GM23338 (cell line): ENCODE data around the gene MEX3B. TPM values are rescaled to one million over a fixed set of nuclear protein-coding genes. Genes with fewer than 3 reads are reported as not detected.

Experiments
- ATAC-seq: fragments of 200-7000 bp; cut with Tn5 transposase; 3 replicates; pipeline ENCODE4 v1.9.1; 2020
- DNase-seq: peaks from one replicate; pipeline ENCODE4 v3.0.0-alpha.2; 2015; ENCODE audit warnings: low spot score
- H2AFZ ChIP-seq: fragments of 200-600 bp; sonication (generic); 2 replicates; pipeline ENCODE4 v1.8.0; 2016; ENCODE audit warnings: antibody characterized with exemption, mild to moderate bottlenecking, moderate library complexity
- H3F3A ChIP-seq: fragments of 200-600 bp; sonication (generic); replicated peaks from 2 replicates; pipeline ENCODE4 v1.8.0; 2017; ENCODE audit warnings: antibody characterized with exemption, mixed run types, low read depth
- H3K27ac ChIP-seq: fragments of 200-600 bp; sonication (generic); 2 replicates; pipeline ENCODE4 v1.6.1; 2016; ENCODE audit warnings: low read depth
- H3K27me3 ChIP-seq: fragments of 200-600 bp; sonication (generic); 2 replicates; pipeline ENCODE4 v1.8.0; 2016; ENCODE audit warnings: mild to moderate bottlenecking, mixed run types, moderate library complexity; ENCODE audit not compliant: insufficient read depth
- H3K36me3 ChIP-seq: fragments of 200-600 bp; sonication (generic); 2 replicates; pipeline ENCODE4 v1.8.0; 2016; ENCODE audit warnings: mild to moderate bottlenecking; ENCODE audit not compliant: insufficient read depth
- H3K4me1 ChIP-seq: fragments of 200-600 bp; sonication (generic); 2 replicates; pipeline ENCODE4 v1.8.0; 2016; ENCODE audit warnings: mild to moderate bottlenecking, moderate library complexity; ENCODE audit not compliant: insufficient read depth
- H3K4me2 ChIP-seq: fragments of 200-600 bp; sonication (generic); 2 replicates; pipeline ENCODE4 v1.7.1; 2017; ENCODE audit warnings: mixed run types
- H3K4me3 ChIP-seq: fragments of 200-600 bp; sonication (generic); 2 replicates; pipeline ENCODE4 v1.6.1; 2016; ENCODE audit warnings: mixed run types
- H3K79me2 ChIP-seq: fragments of 200-600 bp; sonication (generic); replicated peaks from 2 replicates; pipeline ENCODE4 v1.8.0; 2017; ENCODE audit warnings: mild to moderate bottlenecking; ENCODE audit not compliant: insufficient read depth
- H3K9me2 ChIP-seq: fragments of 200-600 bp; sonication (generic); 2 replicates; pipeline ENCODE4 v1.8.0; 2017; ENCODE audit not compliant: insufficient read depth
- H4K20me1 ChIP-seq: fragments of 200-600 bp; sonication (generic); replicated peaks from 2 replicates; pipeline ENCODE4 v1.8.0; 2017; ENCODE audit warnings: mild to moderate bottlenecking; ENCODE audit not compliant: insufficient read depth
- H3K27ac Mint-ChIP-seq: 2 replicates; pipeline ENCODE4 v1.8.0; 2020; ENCODE audit warnings: inconsistent platforms, mild to moderate bottlenecking, moderate library complexity, mixed read lengths
- H3K27me3 Mint-ChIP-seq: 3 replicates; pipeline ENCODE4 v1.8.0; 2022; ENCODE audit warnings: low read depth, mild to moderate bottlenecking, moderate library complexity, mixed read lengths, inconsistent platforms; ENCODE audit not compliant: insufficient read depth, poor library complexity
- H3K36me3 Mint-ChIP-seq: 3 replicates; pipeline ENCODE4 v1.8.0; 2021; ENCODE audit warnings: low read depth, mild to moderate bottlenecking, inconsistent platforms, moderate library complexity, mixed read lengths
- H3K4me1 Mint-ChIP-seq: 3 replicates; pipeline ENCODE4 v1.8.0; 2020; ENCODE audit warnings: mild to moderate bottlenecking, inconsistent platforms, mixed read lengths
- H3K4me3 Mint-ChIP-seq: 3 replicates; pipeline ENCODE4 v1.8.0; 2021; ENCODE audit warnings: moderate library complexity, mild to moderate bottlenecking, inconsistent platforms, mixed read lengths
- H3K9me3 Mint-ChIP-seq: 3 replicates; pipeline ENCODE4 v1.8.0; 2020; ENCODE audit warnings: moderate library complexity, mild to moderate bottlenecking, inconsistent platforms, mixed read lengths
- CTCF ChIP-seq, 2 experiments: fragments of 200-600 bp in 1 of 2; sonication (generic) in 1 of 2; conservative IDR thresholded peaks; 2 replicates each; pipeline versions ENCODE4 v1.5.1 to v1.6.1; 2016 to 2017; ENCODE audit warnings: antibody characterized with exemption in 2 of 2, low read depth in 2 of 2, mild to moderate bottlenecking in 2 of 2, moderate library complexity in 1 of 2
- ETS1 ChIP-seq: IDR thresholded peaks from 2 replicates; pipeline ENCODE4 v1.6.1; 2016; ENCODE audit warnings: antibody characterized with exemption
- EZH2 ChIP-seq: fragments of 200-600 bp; sonication (generic); IDR thresholded peaks from one replicate; pipeline ENCODE4 v1.8.0; 2017; ENCODE audit warnings: antibody characterized with exemption, mild to moderate bottlenecking, low read depth; ENCODE audit not compliant: unreplicated experiment
- JUNB ChIP-seq: IDR thresholded peaks from one replicate; pipeline ENCODE4 v1.6.1; 2016; ENCODE audit warnings: antibody characterized with exemption; ENCODE audit not compliant: unreplicated experiment
- NANOG ChIP-seq: IDR thresholded peaks from 2 replicates; pipeline ENCODE4 v1.6.1; 2016; ENCODE audit warnings: antibody characterized with exemption, borderline replicate concordance
- POLR2AphosphoS5 ChIP-seq: IDR thresholded peaks from 2 replicates; pipeline ENCODE4 v1.6.1; 2016; ENCODE audit warnings: antibody characterized with exemption, low read depth
- REST ChIP-seq: IDR thresholded peaks from one replicate; pipeline ENCODE4 v1.6.1; 2018; ENCODE audit warnings: antibody characterized with exemption; ENCODE audit not compliant: unreplicated experiment
- STAT1 ChIP-seq: IDR thresholded peaks from one replicate; pipeline ENCODE4 v1.6.1; 2016; ENCODE audit warnings: antibody characterized with exemption; ENCODE audit not compliant: unreplicated experiment
- ZNF114 ChIP-seq: fragments of 250-450 bp; sonication (Bioruptor Pico); IDR thresholded peaks from 2 replicates; pipeline ENCODE4 v1.5.0; 2020; ENCODE audit warnings: mild to moderate bottlenecking, moderate library complexity
- ZNF331 ChIP-seq: fragments of 250-450 bp; sonication (Bioruptor Pico); IDR thresholded peaks from 2 replicates; pipeline ENCODE4 v1.5.0; 2020; ENCODE audit warnings: low read depth, mild to moderate bottlenecking, moderate library complexity
- ZNF462 ChIP-seq: fragments of 250-450 bp; sonication (Bioruptor Pico); IDR thresholded peaks from 2 replicates; pipeline ENCODE4 v1.5.0; 2020; ENCODE audit warnings: mild to moderate bottlenecking, moderate library complexity
- polyA plus RNA-seq: library from polyadenylated mRNA; unstranded; fragments of >200 nt; fragmentation: Nextera tagmentation; extraction: Ambion mirVana; gene quantifications from 2 replicates; pipeline ENCODE4 v1.2.1, GENCODE V29; 2016
- total RNA-seq: library from RNA; depleted of rRNA; stranded (reverse); fragments of >200 nt; shearing (Covaris generic); gene quantifications from 2 replicates; pipeline ENCODE4 v1.2.3, GENCODE V29; 2014

Gene MEX3B
- total and polyA plus RNA-seq, 2 experiments from 2014 or later: 5.3 to 15.7 TPM

- Histone ChIP-seq H4K20me1 (no peaks in the 10 kb centered on the region), H3F3A (no peaks in the 10 kb centered on the region), H3K4me2 (no peak overlapping the region), H3K36me3 (no peaks in the 10 kb centered on the region), H2AFZ (no peak overlapping the region), H3K4me1 (no peaks in the 10 kb centered on the region), H3K79me2 (no peaks in the 10 kb centered on the region), H3K27me3 (no peaks in the 10 kb centered on the region), H3K9me2 (no peaks in the 10 kb centered on the region), H3K4me3 (no peak overlapping the region), H3K27ac (no peak overlapping the region)
- no peak for TF ChIP-seq ZNF331 (CRISPR knock-in tag)
- no peaks in the 10 kb centered on the region for H3K4me1 Mint-ChIP-seq
- DNase-seq: no peak
- H3K4me3 Mint-ChIP-seq: no peak overlapping the region
- no peaks in the 10 kb centered on the region for H3K36me3 Mint-ChIP-seq
- no peaks in the 10 kb centered on the region for H3K9me3 Mint-ChIP-seq
- peaks cover 5% of the 10 kb centered on the region for H3K27me3 Mint-ChIP-seq
- no peak for ATAC-seq
- H3K27ac Mint-ChIP-seq: no peak overlapping the region
Observed at GRCh38 chr15:82031871-82032270, 13.9 kb downstream of the MEX3B start.

- Histone ChIP-seq H3K4me2 (no peak overlapping the region), H3K4me3 (no peak overlapping the region), H3K79me2 (no peaks in the 10 kb centered on the region), H3F3A (no peaks in the 10 kb centered on the region), H3K9me2 (peaks cover 11% of the 10 kb centered on the region), H3K27ac (no peak overlapping the region), H2AFZ (no peak overlapping the region), H4K20me1 (no peaks in the 10 kb centered on the region), H3K27me3 (no peaks in the 10 kb centered on the region), H3K4me1 (no peaks in the 10 kb centered on the region), H3K36me3 (no peaks in the 10 kb centered on the region)
- no peak overlapping the region for H3K27ac Mint-ChIP-seq
- peaks cover 5% of the 10 kb centered on the region for H3K27me3 Mint-ChIP-seq
- ATAC-seq (no peak), DNase-seq (no peak)
- H3K4me1 Mint-ChIP-seq: no peaks in the 10 kb centered on the region
- H3K4me3 Mint-ChIP-seq: no peak overlapping the region
- no peaks in the 10 kb centered on the region for H3K36me3 Mint-ChIP-seq
- H3K9me3 Mint-ChIP-seq: no peaks in the 10 kb centered on the region
- TF ChIP-seq REST: no peak
- TF ChIP-seq NANOG: no peak
- no peak for TF ChIP-seq CTCF (conservative IDR thresholded peaks at IDR 0.05; ENCODE audit: low read depth in 2 of 2)
- no peak for TF ChIP-seq ZNF462 (CRISPR knock-in tag)
- TF ChIP-seq STAT1: no peak
- no peak for TF ChIP-seq JUNB
- TF ChIP-seq ZNF114: no peak
- no peak for TF ChIP-seq EZH2
- no peak for TF ChIP-seq POLR2AphosphoS5
- no peak for TF ChIP-seq ETS1
Observed at GRCh38 chr15:82030176-82030575, 15.6 kb downstream of the MEX3B start.
